T-helper 9 cell (primary cell): Measurements from ENCODE around the gene CSF3R.
"Not testable (repeated sequence)": the region's sequence is repeated elsewhere in the genome, so short reads cannot be mapped to it uniquely, and the experiment has no call there.

ENCODE experiments used
- DNase-seq: peaks from one replicate; pipeline ENCODE4 v3.0.0-alpha.2; 2020

CSF3R gene

DNA sequence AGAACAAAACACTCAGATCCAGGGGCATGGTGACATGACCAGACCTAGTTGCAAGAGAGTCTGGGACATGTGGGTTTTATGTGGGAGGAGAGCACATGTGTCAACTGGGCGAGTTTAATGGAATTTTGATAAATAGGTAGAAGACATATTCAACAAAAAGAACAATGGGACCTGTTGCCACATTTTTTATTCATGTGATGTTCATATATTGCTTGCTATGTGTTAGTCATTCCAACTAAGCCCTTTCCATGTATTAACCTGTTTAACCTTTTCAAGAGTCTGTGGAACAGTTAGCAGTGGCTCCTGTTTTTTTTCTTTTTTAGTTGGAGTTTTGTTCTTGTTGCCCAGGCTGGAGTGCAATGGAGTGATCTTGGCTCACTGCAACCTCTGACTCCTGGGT, 30.1 kb upstream of the CSF3R start:
- no peak for DNase-seq

DNA sequence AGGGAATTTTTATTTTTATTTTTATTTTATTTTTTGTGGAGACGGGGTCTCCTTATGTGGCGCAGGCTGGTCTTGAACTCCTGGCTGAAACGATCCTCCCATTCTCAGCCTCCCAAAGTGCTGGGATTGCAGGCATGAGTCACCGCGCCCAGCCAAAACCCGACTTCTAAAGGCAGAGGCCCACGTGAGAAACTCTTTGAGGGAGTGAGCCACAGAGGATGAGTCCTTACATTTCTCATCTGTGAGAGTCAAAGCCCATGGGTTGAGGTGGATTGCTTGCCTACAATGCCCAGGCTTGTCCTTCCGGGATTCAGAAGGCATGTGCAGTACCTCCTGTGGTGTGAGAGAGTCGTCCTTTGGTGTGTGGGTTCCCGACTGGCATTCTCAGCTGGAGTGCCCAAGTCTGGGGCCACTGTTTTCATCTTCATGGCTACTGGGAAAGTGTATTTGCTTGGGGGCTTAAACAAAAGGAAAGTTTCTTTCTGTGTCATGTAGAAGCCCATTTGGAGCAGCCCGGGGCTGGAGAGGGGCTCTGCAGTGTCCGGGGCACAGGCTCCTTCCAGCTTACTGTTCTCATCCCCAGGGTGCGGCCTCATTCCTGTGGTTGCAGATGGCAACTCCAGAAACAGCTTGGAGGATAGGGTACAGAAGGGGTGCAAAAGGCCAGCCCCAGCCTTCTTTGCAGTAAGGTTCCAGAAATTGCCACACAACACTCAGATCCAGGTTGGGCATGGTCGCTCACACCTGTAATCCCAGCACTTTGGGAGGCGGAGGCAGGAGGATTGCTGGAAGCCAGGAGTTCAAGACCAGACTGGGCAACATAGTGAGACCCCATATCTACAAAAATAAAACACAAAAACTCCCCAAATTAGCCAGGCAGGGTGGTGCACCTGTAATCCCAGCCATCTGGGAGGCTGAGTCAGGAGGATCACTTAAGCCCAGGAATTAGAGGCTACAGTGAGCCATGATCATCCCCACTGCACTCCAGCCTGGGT, 29.4 kb upstream of the CSF3R start:
- DNase-seq, result no peak

DNA sequence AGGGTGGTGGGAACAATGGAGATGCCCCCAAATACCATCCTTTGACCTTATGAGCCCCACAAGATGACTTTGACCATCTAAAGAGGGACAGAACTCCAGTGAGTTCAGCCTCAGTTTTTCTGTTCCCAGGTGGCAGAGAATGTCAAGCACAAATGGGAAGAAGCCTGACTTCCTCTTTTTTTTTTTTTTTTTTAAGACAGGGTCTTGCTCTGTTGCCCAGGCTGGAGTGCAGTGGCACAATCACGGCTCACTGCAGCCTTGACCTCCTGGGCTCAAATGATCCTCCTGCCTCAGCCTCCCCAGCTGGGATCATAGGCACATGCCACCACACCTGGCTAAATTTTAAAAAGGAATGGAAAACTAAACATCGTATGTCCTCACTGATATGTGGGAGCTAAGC, 28.5 kb upstream of the CSF3R start:
- DNase-seq, result not testable (repeated sequence)

DNA sequence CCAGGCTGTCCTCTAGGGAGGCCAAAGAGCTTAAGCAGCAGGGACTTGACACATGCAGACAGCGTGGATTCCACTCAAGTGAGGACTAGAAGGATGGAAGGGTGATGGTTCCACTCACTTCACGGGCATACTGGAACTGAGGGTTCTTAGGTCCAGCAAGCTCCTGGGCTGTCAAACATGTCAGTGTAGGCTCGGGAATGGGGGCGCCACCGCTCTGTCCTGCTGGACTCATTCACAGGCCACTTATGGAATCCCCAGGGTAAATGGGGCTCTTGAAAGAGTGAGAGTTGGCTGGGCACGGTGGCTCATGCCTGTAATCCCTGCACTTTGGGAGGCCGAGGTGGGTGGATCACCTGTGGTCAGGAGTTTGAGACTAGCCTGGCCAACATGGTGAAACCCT, 27.7 kb upstream of the CSF3R start:
- no peak for DNase-seq

DNA sequence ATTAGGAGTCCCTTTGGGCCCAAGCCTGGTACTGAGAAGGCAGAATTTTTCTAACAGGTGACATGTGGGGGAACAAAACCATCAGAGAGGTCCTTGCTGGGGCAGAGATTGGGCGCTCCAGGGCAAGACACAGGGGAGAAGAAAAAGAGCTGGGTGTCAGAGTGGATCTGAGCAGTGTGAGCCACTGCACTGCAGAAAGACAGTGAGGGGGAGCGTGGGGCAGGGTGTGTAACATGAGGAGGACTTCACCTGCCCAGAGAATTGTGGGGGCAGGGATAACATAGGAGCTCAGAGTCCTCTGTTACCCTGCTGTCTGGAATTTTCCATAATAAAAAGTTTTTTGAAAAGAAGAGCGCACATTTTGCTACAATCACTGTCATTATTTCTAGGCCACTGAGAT, 25.5 kb upstream of the CSF3R start:
- DNase-seq, result no peak

DNA sequence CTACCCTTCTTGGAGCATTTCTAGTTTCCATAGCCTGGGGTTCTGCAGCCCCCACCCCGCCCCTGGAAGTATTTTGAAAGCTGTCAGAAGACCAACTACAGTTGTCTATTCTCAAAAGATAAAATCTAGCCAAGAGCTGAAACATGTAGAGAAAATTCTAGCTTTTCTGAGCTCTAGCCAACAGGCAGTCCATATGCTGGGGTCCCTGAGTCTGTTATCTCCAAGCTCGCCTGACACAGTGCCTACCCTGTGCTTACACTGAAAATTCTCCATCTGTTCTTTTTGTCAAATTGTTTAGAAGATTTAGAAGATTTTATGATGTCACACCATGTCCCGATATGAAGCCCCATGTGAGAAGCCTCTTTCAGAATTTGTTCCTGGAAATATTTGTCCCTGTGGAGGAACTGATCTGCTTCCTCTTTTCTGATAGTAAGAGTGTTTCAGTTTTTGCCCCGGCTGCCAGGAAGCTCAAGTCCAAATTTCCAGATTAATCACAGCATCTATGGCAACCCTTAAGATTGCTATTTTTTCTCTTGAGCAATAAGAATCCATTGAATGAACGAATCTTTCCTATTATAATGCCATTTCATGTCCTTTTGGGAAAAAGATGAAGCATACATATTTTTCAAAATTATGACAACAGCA, 23.7 kb upstream of the CSF3R start:
- DNase-seq, result no peak

DNA sequence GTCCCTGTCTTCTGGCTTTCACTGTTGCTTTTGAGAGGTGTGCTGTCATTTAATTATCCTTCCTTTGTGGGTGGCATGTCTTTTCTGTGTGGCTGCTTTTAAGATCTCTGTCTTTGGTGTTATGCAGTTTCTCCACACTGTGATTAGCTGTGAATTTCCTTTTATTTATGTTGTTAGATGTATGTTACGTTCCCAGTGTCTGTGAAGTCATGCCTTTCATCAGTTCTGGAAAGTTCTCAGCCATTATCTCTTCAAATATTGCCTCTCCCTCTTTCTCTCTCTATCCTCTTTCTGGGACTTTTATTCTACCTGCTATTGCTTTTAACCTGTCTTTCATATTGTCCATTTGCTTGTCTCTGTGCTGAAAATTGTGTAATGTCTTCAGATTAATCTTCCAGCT, 21.0 kb upstream of the CSF3R start:
- no peak for DNase-seq

DNA sequence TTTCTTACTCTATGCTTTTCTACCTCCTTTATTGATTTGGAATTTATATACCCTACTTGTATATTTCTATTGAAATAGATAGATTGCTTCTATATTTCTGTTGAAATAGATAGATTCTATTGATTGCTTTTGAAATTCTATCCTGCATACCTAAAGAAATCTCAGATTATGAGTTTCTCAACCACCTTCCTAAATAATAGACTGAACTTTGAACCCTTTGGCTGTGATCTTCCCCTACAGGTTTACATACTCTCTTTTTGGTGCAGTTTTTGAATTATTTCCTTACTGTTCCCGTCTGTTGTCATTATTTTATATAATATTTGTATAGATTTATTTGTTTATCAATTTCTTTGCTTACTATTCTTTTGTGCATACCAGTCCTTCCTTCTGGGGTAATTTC, 20.4 kb upstream of the CSF3R start:
- no peak for DNase-seq

DNA sequence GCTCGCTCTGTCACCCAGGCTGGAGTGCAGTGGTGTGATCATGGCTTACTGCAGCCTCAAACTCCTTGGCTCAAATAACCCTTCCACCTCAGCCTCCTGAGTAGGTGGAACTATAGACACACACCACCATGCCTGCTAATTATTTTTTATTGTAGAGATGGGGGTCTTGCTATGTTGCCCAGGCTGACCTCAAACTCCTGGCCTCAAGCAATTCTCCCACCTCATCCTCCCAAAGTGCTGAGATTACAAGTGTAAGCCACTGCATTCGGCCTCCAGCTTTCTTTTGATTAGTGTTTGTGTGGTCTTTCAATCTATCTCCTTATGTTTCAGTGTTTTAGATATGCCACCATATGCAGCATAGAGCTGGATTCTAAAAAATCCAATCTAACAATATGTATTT, 19.9 kb upstream of the CSF3R start:
- no peak for DNase-seq

DNA sequence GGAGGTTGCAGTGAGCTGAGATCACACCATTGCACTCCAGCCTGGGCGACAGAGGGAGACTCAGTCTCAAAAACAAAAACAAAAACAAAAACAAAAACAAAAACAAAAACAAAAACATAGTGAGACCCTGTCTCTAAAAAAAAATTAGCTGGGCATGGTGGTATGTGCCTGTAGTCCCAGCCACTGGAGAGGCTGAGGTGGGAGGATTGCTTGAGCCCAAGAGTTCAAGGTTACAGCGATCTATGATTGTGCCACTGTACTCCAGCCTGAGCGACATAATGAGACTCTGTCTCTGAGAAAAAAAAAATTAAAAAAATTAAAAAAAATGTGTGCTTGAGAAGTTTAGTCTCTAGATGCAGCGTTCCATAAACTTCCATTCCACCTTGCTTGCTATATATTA, 19.2 kb upstream of the CSF3R start:
- not testable (repeated sequence) for DNase-seq

DNA sequence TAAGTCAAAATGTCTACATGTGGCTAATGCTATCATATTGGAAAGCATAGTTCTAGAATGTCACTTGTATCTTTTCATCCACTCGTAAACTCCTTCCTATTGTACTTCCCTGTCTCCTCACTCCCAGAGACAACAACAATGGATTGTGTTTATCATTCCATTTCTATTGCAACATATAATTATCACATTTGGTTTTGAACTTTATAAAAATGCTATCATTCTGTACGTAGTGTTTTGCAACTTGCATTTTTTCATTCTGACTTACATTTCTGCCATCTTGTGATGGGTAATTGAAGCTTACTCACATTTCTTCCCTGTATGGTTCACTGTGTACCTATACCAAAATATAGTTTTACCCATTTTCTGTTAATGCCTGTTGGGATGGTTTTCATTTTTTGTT, 14.5 kb upstream of the CSF3R start:
- no peak for DNase-seq

DNA sequence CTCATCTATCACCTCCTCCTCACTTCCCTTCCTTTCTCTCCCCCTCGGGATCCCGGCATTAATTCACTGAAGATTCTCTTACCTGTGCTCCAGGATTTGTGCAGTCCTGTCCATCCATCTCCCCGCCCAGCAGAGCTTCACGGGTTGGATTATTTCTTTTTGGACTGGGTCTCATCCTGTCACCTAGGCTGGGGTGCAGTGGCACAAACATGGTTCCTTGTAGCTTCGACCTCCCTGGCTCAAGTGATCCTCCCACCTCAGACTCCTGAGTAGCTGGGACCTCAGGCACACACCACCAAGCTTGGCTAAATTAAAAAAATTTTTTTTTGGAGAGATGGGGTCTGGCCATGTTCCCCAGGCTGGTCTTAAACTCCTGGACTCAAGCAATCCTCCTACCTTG, 12.3 kb upstream of the CSF3R start:
- DNase-seq, result no peak

DNA sequence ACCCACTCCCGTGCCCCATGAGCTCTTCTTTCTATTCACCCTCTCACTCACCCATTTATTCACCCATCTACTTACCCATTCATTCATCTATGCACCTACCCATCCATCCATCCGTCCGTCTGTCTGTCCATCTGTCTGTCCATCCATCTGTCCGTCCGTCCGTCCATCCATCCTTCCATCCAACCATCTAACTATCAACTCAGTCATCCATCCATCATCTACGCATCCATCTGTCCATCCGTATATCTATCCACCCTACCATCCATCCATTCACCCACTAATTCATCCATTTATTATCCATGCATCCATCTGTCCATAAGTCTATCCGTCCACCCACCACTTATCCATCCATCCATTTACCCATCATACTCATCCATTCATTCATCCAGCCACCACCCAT, 10.8 kb upstream of the CSF3R start:
- no peak for DNase-seq

DNA sequence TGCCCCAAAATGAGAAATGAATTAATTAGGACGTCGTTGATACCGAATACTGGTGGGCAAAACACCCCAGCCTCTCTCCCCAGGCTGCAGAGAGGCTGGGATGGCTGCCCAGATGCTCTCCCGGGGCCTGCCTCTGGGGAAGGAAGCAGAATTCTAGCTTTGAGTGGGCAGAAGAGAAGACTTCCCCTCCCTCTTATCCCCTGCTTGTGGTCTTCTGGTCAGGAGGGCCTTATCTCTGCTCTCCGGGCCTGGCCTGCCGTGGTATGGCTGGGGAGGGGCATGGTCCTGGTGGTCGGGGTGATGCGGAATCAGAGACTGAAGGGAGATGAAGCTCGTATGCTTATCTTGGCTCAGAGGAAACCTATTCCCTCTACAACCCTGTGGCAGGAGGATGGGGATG, 9.8 kb upstream of the CSF3R start:
- no peak for DNase-seq

DNA sequence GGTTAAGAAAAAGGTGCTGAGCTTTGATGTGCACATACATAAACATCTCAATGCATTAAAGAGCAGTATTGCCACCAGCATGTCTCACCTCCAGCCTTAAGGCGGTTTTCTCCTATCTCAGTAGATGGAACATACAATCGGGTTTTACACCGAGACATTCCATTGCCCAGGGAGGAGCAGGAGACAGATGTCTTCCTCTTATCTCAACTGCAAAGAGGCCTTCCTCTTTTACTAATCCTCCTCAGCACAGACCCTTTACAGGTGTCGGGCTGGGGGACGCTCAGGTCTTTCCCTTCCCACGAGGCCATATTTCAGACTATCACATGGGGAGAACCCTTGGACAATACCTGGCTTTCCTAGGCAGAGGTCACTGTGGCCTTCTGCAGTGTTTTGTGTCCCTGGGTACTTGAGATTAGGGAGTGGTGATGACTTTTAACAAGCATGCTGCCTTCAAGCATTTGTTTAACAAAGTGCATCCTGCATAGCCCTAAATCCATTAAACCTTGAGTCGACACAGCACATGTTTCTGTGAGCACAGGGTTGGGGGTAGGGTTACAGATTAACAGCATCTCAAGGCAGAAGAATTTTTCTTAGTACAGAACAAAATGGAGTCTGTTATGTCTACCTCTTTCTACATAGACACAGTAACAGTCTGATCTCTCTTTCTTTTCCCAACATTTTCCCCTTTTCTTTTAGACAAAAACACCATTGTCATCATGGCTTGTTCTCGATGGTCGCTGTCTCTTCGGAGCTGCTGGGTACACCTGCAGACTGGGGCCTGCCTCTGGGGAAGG, 6.7 kb upstream of the CSF3R start:
- DNase-seq, result not testable (repeated sequence)

DNA sequence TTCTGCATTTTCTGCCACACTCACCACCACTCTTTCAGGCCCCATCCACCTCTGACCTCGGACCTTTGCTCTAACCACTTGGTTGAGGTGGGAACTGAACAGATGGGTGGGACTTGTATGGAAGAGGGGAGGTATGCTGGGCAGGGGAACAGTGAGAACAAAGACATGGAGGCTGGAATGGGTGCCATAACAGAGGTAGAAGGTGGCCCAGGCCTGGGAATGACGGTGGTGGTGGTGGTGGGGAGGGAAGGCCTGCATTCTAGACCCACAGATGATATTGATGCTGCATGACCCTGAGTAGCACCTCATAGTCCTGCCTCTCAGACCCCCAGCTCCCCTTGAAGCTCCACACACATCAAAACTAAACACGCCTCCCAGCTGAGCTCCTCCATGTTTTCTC, 5.2 kb upstream of the CSF3R start:
- no peak for DNase-seq

DNA sequence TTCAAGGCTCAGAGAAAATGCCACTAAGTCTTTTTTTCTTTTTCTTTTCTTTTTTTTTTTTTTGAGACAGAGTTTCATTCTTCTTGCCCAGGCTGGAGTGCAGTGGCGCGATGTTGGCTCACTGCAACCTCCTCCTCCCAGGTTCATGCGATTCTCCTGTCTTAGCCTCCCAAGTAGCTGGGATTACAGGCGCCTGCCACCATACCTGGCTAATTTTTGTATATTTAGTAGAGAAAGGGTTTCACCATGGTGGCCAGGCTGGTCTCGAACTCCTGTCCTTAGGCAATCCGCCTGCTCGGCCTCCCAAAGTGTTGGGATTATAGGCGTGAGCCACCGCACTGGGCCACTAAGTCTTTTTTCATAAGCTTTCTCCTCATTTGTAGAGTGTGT, 4.6 kb upstream of the CSF3R start:
- not testable (repeated sequence) for DNase-seq

DNA sequence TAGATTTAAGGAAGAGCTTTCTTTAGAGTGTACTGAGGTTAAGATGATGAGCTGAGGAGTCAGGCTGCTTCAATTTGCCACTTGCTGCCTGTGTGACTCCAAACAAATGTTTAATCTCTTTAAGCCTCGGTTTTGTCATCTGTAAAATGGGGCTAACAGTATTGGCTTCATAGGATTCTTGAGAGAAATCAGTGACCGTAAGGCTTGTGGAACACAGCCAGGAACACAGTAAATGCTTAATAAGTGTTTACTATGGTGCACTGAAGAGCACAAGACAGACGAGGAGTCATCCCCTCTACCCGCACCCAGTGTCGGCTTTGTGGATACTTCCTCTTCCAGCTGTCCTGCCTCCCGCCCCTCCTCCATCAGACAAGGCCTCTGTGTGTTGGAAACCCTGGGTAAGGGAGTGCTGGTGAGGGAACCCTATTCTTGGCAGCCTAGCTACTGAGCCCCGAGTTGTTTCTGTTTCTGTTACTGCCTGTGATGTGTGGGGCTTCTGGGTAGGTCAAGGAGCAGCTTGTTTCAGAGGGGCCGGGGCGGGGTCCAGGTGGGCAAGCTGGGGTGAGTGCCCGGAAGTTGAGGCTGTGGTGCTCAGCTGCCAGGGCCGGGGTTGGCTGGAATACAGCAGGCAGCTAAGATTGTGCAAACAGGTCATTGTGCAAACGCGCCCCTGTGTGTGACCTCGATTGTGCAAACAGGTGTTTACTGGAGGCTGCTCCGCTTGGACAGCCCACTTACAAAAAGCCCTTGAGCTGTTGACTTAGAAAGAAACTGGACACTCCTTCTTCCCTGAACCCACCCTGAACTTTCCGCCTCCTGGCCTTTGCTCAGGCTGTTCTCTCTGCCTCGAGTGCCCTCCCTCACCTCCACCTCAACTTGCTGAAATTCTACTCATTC, 4.0 kb upstream of the CSF3R start:
- no peak for DNase-seq

DNA sequence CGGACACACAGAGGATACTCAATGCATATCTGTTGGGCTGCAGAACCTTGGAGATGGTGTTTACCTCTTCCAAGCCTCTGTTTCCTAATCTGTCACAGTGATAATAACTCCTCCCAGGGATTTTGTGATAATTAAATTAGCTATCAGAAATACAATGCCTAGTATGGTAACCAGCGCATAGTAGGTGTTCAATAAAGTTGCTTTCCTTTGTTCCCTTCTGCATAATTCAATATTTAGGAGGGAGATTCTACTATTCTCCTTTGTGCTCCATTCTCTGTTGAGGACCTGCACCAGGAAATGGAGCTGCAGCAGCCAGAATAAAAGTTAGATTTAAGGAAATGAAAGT, 3.4 kb upstream of the CSF3R start:
- no peak for DNase-seq

DNA sequence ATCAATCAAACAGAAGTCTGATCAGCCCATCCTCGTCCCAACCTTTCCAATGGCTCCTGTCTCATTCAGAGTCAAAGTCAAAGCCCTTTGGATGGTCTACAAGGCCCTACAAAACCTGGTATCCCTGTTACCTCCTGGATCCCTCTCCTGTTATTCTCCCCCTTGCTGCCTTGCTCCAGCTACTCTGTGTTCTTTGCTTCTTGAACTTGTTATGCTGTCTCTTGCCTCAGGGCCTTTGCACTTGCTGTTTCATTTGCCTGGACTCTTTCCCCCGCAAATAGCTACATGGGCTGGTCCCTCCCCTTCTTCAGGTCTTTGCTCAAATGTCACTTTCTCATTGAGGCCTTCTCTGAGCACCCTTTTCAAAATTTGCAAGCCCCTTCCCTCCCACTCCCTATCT, 1.4 kb upstream of the CSF3R start:
- no peak for DNase-seq

DNA sequence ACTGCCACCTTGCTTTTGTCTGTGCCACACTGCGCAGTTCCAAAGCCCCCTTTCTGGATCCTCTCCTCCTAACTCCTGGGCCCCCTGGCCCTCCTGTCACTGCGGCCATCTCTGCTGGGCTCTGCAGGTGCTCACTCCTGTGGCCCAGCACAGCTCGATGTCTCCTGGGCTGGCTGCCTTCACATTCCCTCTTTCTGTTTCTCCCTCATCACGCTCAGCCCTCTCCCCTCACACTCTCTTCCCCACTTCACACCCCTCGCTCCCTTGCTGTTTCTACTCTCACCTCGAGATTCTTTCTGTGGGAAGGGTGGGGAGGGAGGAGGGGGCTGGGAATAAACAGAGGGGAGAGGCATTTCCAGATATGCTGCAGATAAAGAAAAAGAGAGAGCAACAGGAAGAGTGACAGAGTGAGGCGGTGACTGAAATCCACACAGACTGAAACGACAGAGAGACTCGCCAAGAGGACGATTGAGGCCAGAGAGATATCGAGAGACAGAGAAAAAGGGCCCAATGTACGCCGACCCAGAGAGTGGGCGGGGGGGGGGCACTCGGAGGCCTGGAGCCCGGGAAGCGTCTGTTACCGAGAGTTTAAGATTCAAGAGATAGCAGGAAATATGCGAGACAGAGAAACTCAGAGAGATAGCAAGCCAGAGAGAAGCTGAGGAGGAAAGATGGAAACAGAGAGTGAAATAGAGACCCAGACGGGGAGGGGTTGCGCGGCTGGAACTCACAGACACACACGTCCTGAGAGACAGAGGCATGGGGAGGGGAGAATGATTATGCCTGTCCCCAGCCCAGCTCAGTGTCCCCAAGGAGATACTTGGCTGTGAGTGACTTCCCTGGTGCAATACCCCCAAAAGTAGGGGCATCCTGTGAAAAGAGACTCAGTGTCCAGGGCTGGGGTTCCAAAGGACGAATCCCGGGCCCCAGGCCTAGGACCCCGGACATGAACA, 666 bp downstream of the CSF3R start:
- no peak for DNase-seq
